MM.1S (cell line): ENCODE measurements around the gene CDX2.

Experiments used
- DNase-seq: peaks from one replicate; pipeline ENCODE4 v3.0.0-alpha.2; 2015
- H2AFZ ChIP-seq: fragments of 300-600 bp; sonication (generic); 2 replicates; pipeline ENCODE4 v1.6.0; 2016; ENCODE audit warnings: antibody characterized with exemption, low read length
- H3F3A ChIP-seq: fragments of 300-600 bp; sonication (generic); 2 replicates; pipeline ENCODE4 v1.6.1; 2016; ENCODE audit warnings: mild to moderate bottlenecking, antibody characterized with exemption, low read length, moderate library complexity, mixed read lengths; ENCODE audit not compliant: insufficient read depth
- H3K27ac ChIP-seq: fragments of 300-600 bp; sonication (generic); 2 replicates; pipeline ENCODE4 v1.5.1; 2016; ENCODE audit warnings: mild to moderate bottlenecking, low read length
- H3K27me3 ChIP-seq: fragments of 300-600 bp; sonication (generic); replicated peaks from 2 replicates; pipeline ENCODE4 v1.6.0; 2016; ENCODE audit warnings: low read length; ENCODE audit not compliant: insufficient read depth
- H3K36me3 ChIP-seq: fragments of 300-600 bp; sonication (generic); replicated peaks from 2 replicates; pipeline ENCODE4 v1.6.1; 2016; ENCODE audit warnings: mild to moderate bottlenecking, low read length, mixed read lengths; ENCODE audit not compliant: insufficient read depth
- H3K4me1 ChIP-seq: fragments of 300-600 bp; sonication (generic); 2 replicates; pipeline ENCODE4 v1.6.1; 2016; ENCODE audit warnings: low read length, mixed read lengths
- H3K4me2 ChIP-seq: fragments of 300-600 bp; sonication (generic); 2 replicates; pipeline ENCODE4 v1.6.0; 2016; ENCODE audit warnings: low read depth, low read length
- H3K4me3 ChIP-seq: fragments of 300-600 bp; sonication (generic); 2 replicates; pipeline ENCODE4 v1.5.1; 2016; ENCODE audit warnings: low read length, mixed read lengths
- H3K79me2 ChIP-seq: fragments of 300-600 bp; sonication (generic); 2 replicates; pipeline ENCODE4 v1.6.1; 2016; ENCODE audit warnings: mixed run types, low read length, mixed read lengths
- H3K9ac ChIP-seq: fragments of 300-600 bp; sonication (generic); 2 replicates; pipeline ENCODE4 v1.6.1; 2016; ENCODE audit warnings: low read length, mixed read lengths
- H3K9me2 ChIP-seq: fragments of 300-600 bp; sonication (generic); replicated peaks from 2 replicates; pipeline ENCODE4 v1.6.1; 2016; ENCODE audit warnings: mild to moderate bottlenecking, low read length, mixed read lengths; ENCODE audit not compliant: insufficient read depth
- H3K9me3 ChIP-seq: fragments of 300-600 bp; sonication (generic); replicated peaks from 2 replicates; pipeline ENCODE4 v1.6.1; 2016; ENCODE audit warnings: mild to moderate bottlenecking, low read length, mixed read lengths; ENCODE audit not compliant: insufficient read depth
- H4K20me1 ChIP-seq: fragments of 300-600 bp; sonication (generic); 2 replicates; pipeline ENCODE4 v1.6.1; 2016; ENCODE audit warnings: mild to moderate bottlenecking, low read length, moderate library complexity, mixed read lengths; ENCODE audit not compliant: insufficient read depth
- CTCF ChIP-seq: fragments of 300-600 bp; sonication (generic); IDR thresholded peaks from 2 replicates; pipeline ENCODE4 v1.5.1; 2016; ENCODE audit warnings: antibody characterized with exemption, low read length, mixed read lengths
- EZH2 ChIP-seq: fragments of 300-600 bp; sonication (generic); optimal IDR thresholded peaks from 2 replicates; pipeline ENCODE3; 2017; ENCODE audit warnings: low read depth, mild to moderate bottlenecking, antibody characterized with exemption, low read length, mixed read lengths
- EZH2phosphoT487 ChIP-seq: fragments of 300-600 bp; sonication (generic); IDR thresholded peaks from 2 replicates; pipeline ENCODE4 v1.6.1; 2018; ENCODE audit warnings: antibody characterized with exemption, low read length

Gene CDX2

DNA sequence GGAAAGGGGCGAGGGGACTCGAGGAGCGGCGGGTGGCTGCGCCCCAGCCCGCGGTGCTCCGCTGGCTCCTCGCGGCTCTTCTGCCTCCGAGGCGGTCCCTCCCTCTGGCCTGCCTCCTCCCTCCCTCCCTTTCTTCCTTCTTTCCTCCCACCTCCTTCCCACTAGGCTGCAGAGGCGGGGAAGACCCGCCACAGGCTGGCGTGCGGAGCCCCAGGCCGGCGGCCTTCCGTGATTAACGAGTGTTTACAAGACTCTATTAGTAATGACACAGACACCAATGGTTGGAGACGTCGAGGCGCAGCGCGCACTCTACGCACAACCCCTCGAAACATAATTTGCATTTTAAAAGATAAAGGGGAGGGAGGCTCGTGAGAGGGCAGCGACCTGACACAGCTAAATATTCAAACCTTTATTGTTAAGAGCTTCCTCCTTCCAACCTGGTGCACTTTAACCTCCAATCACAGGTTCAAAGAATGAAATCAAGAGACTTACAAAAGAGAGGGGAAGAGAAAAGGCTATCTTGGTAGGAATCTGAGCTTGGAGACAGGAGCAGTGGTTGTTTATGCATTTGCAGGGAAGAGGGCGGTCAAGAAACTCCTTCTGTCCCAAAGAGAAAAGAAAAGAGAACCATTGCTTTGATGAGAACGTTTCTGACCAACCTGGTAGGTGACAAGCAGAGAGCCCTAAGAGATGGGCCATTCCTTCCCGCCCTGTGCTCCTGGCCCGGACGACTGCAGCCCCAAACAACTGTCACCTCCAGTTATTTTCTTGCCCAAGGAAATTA lies at the start of gene CDX2:
Gene CDX2, minus strand, starts transcription at position 234 of the 784 bp plus-strand sequence. CDS start 309 bp downstream, outside the sequence.
- no peaks in the 10 kb centered on the region for H3K79me2 ChIP-seq
- no peak within 1 kb of the TSS for H2AFZ ChIP-seq
- no peaks in the 10 kb centered on the region for H3F3A ChIP-seq
- H3K4me3 ChIP-seq: no peak within 1 kb of the TSS
- no peaks in the 10 kb centered on the region for H4K20me1 ChIP-seq
- no peak for DNase-seq
- H3K27me3 ChIP-seq: peaks cover 18% of the 10 kb centered on the region
- no peaks in the 10 kb centered on the region for H3K36me3 ChIP-seq
- H3K4me2 ChIP-seq: no peak within 1 kb of the TSS
- no peak for TF ChIP-seq EZH2
- no peak for TF ChIP-seq EZH2phosphoT487
- TF ChIP-seq CTCF: no peak
- H3K9ac ChIP-seq: no peak within 1 kb of the TSS
- no peaks in the 10 kb centered on the region for H3K9me2 ChIP-seq
- no peaks in the 10 kb centered on the region for H3K9me3 ChIP-seq
- H3K4me1 ChIP-seq: no peaks in the 10 kb centered on the region
- no peak within 1 kb of the TSS for H3K27ac ChIP-seq

- H3K79me2 ChIP-seq: no peaks in the 10 kb centered on the region
- no peak overlapping the region for H3K4me2 ChIP-seq
- no peak overlapping the region for H3K27ac ChIP-seq
- no peaks in the 10 kb centered on the region for H3K27me3 ChIP-seq
- no peaks in the 10 kb centered on the region for H3K4me1 ChIP-seq
- H3K36me3 ChIP-seq: no peaks in the 10 kb centered on the region
- H3K4me3 ChIP-seq: no peak overlapping the region
- TF ChIP-seq EZH2: no peak
- TF ChIP-seq EZH2phosphoT487: no peak
- TF ChIP-seq CTCF: no peak
- H2AFZ ChIP-seq: no peak overlapping the region
- no peak overlapping the region for H3K9ac ChIP-seq
- DNase-seq: no peak
- H4K20me1 ChIP-seq: no peaks in the 10 kb centered on the region
- H3F3A ChIP-seq: no peaks in the 10 kb centered on the region
- no peaks in the 10 kb centered on the region for H3K9me3 ChIP-seq
- H3K9me2 ChIP-seq: no peaks in the 10 kb centered on the region
Measured at GRCh38 chr13:28014301-28014700, 45.2 kb upstream of the CDX2 start.

DNA sequence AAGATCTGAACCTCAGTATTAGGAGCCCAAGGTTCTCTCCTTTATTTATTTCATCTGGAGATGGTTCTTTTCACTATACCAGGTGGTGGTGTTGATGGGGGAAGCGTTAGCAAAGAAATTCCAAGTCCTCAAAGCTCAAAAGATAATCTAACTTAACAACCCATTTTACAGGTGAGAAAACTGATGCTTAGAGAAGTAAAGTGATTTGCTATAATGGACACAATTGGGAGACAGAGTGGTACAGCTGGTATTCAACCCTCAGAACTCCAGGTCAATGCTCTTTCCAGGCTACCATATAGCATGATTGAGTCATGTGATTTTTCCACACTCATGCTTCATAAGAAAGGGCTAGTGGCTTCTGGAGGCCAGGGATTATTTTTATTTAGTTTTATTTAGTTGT lies 44.4 kb upstream of the CDX2 start:
- Histone ChIP-seq H3K9me2 (no peaks in the 10 kb centered on the region), H3K4me1 (no peaks in the 10 kb centered on the region), H3F3A (no peaks in the 10 kb centered on the region), H3K27me3 (no peaks in the 10 kb centered on the region), H4K20me1 (no peaks in the 10 kb centered on the region), H3K4me3 (no peak overlapping the region), H3K4me2 (no peak overlapping the region), H3K36me3 (no peaks in the 10 kb centered on the region), H3K79me2 (no peaks in the 10 kb centered on the region), H3K27ac (no peak overlapping the region), H3K9ac (no peak overlapping the region), H2AFZ (no peak overlapping the region), H3K9me3 (no peaks in the 10 kb centered on the region)
- no peak for DNase-seq
- no peak for TF ChIP-seq CTCF
- TF ChIP-seq EZH2: no peak
- no peak for TF ChIP-seq EZH2phosphoT487
